Measurements from ENCODE around the gene SLC7A4.
"Not testable (repeated sequence)": the region's sequence is repeated elsewhere in the genome, so short reads cannot be mapped to it uniquely, and the experiment has no call there.

Gene SLC7A4

DNA sequence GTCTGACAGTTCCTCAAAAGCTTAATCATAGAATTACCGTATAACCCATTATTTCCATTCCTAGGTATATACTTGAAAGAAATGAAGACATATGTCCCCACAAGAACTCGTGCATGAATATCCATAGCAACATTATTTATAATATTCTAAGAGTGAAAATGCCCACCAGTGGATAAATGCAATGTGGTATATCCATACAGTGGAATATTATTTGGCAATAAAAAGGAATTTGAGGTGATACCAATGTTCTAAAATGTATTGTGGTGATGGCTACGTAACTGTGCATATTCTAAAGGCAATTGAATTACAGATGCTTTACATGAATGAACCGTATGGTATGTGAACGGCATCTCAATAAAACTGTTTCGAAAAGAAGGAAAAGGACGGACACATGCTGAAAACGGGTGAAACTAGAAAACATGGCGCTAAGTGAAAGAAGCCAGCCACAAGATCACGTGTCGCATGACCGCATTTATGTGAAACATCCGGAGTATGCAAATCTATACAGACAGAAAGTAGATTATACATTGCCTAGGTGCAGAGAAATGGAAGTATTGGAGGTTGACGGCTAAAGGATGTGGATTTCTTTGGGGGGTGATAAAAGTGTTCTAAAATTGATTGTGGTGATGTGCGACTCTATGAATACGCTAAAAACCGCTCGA, 29.4 kb upstream of the SLC7A4 start:
- not testable (repeated sequence) for DNase-seq

DNA sequence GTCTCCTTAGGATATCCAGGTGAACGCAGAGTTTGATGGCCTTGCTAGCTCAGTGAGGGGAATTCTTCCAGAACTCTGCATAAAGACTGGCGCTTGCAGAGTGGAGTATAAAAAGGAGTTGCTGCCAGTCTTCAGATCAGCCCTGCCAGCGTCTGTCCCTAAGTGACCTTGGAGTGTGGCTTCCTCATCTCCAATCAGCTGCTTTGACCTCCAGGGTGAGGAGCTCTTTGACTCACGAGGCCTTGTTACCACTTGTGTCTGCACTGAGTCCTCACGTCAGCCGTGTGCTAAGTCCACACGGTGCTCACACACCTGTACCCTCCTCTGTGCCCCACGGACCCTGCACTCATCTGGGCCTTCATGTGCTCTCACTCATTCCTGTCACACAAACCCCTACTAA, 28.0 kb upstream of the SLC7A4 start:
- DNase-seq, result not testable (repeated sequence)

DNA sequence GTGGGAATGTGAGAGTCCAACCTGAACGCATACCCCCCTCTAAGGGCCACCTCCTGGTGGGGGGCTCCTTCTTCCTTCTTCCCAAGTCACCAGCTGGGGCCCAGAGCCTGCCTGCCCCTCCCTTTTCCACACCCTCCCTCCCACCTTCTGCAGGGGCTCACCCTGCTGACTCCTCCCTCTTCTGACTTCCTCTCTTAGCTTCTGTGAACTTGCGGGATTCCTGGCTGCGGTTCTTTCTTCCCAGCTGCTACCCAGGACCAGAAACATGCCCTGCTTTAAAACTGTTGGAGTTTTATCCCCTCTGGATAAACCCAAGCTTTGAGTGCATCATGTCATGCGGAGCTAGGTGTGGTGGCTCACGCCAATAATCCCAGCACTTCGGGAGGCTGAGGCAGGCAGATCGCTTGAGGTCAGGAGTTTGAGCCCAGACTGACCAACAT, 23.5 kb upstream of the SLC7A4 start:
- DNase-seq, result no peak

DNA sequence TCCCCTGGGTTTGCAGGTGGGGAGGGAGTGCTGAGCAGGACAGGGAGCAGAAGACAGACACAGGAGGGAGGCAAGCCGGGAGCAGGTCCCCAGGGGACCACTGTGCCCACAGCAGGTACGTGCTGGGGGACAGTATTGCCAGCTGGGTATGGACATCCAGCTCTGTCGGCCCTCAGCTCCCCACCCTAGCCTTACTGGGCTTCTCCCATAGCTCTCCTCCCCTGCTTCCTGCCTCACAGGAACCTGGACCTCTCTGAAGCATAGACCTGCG, 23.1 kb upstream of the SLC7A4 start:
- no peak for DNase-seq

DNA sequence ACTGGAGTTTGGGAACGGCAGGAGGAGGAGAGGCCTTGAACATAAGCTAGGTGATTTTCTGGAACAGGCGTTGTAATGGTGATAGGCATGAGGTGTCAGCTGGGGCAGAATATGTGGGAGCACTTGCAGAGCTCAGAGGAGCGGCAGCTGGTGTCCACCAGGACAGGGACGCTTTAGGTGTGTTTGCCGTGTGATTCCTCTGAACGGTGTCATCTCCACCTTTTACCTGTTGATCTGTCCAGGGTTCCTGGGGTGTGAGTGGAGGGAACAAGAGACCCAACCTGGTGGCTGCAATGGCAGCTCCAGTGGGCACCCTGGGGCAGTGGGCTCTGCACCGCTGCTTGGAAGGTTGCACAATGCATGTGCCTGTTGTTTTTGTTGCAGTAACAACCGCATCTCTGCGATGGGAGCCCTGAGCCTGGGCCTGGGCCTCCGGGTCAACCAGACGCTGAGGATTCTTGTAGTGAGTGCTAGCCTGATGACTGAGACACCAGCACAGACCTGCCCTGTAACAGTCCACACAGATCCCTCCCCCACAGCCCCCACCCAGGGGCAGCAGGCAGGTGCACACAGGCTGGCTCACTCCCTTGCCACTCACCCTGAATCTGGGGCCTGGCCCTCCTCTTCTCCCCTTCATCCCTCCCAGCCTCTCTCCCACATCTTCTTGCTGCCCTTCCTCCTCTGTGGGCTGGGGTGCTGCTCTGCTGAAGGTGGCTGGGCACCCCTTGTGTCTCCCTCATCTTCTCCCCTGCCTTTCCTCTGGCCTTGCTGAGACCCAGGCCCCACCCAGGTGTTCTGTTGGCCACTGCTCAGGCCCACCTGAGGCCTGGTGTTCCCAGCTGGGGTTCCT, 22.6 kb upstream of the SLC7A4 start:
- no peak for DNase-seq

DNA sequence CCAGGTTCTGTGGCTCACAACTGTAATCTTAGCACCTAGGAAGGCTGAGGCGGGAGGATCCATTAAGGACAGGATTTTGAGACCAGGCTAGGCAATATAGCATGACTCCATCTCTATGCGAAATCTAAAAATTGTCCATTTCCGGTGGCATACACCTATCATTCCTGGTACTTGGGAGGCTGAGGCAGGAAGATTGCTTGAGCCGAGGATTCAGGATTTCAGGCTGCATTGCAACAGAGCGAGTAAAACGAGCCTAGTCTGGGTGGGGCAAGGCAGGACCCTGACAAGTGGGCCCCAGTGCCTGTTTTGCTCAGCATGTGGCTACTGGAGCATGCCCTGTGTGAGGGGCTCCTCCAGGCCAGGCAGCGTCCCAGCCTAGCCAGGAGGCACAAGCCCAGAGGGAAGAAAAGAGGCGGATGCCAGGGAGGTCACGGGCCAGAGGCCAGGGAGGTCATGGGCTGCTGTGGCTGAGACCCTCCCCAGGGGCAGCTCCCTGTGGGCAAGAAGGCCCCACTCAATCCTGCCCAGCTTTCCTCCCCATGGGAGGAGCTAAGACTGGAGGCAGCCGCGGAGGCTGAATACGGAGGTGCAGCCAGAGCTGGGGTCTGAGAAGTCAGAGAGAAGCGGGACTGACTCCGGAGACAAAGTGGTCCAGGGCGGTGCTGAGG, 21.8 kb upstream of the SLC7A4 start:
- DNase-seq, result no peak

DNA sequence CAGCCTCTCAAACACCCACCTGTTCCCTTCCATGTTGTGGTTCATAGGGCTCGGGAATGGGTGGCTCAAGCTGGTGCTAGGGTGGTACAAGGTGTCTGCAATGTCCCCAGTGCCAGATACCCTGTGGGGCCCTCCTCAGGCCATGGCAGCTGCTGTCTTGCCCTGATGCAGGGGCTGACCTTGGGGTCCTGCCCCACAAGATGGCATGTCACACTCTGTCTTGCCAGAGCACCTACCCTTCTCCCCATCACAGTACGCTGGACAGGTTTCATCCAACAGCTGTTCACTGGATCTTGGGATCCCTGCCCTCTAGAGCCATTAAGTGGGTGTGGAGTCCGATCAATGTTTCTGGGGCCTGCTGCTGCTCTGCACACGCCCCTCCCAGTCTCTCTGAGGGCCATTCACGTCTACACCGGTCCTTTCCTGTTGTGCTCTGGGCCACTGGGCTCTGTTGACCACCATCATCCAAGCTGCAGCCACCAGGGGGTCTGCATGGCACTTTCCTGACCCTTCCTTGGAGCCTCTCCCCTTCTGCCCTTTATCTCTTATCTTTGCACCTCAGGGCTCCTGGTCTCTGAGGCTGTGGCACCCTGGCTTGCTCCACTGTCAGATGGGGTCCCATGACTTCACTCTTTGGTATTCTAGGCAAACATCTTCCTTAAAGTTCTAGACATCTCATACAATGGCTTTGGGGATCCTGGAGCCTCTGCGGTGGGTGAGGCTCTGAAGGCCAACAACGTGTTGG, 20.5 kb upstream of the SLC7A4 start:
- DNase-seq, result no peak

DNA sequence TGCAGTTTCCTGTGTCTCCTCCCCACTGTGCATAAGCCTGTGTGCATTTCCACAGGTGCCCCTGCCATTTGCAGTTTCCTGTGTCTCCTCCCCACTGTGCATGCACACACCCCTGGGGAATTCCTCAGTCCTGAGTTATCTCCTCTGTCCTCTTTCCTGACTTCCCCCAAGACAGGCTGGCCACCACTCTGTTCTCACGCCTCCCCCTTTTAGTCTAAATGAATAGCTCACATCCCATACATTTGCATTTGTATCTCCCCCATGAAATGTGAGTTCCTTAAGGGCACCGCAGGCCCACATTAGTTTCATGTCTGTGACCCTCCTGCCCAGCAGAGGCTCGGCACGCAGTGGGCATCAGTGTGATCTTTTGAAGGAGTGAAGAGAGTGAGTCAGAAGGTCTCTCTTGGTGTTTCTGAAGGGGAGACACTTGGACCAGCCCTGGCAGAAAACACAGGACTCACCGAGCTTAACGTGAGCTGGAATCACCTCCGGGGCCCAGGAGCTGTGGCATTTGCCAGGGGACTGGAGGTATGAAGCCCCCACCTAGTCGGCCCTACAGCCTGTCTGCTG, 19.6 kb upstream of the SLC7A4 start:
- DNase-seq, result no peak

DNA sequence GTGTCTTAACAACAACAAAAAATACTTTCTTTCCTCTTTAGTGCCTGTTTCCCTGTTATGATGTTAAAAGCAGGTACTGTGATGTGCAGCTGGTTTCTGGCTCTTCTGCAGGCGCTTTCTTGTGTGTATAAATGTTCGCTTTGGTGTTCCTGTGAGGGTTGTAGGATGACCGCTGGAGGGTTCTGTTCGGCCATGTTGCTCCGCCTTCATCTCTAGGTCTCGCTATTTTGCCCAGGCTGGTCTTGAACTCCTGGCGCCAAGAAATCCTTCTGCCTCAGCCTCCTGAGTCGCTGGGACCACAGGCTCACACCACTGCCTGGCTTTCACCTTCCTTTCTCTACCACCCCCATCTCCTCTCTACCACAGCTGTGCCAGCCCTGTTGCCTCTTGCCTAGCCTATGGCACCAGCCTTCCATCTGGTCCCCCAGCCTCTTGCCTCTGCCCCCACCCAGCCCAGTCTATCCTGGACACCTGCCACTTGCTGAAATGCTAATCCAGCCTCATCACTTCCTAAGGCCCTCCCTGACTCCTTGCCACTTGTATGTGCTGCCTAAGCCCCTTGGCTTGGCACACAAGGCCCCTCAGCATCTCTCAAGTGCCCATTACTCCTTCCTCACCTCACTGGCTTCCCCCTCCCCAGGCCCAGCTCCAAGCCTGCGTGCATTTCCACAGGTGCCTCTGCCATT, 18.9 kb upstream of the SLC7A4 start:
- DNase-seq, result peak; percentile 61

DNA sequence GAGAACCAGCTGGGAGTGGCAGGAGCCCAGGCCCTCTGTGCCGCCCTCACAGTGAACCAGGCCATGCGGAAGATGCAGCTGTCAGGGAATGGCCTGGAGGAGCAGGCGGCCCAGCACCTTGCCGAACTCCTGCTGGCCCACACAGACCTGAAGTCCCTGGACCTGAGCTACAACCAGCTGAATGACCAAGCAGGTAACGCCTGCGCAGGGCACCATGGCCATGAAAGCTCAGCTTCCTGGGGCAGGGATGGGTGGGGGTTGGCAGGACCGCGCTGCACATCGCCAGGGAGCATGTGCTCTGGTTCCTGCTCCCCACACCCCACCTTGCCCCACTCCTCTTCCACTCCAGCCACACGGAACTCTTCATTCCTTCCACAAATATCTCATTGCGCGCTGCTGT, 16.6 kb upstream of the SLC7A4 start:
- not testable (repeated sequence) for DNase-seq

DNA sequence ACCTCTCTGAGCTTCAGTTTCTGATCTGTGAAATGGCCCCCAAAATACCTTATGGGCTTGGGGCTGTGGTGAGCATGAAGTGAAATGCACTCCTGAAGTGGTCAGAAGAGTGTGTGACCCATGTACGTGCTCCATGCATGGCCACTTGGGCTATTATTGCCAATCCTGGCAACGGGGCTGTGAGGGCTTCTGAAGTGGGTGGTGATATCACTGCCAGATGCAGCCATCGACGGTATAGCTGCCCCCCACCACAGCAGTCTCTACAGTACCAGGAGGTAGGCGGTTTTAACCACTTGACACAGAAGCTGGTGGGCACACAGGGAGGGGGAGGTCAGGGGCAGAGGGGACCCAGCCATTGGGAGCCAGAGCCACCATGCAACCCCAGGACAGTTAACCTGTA, 16.1 kb upstream of the SLC7A4 start:
- DNase-seq, result not testable (repeated sequence)

DNA sequence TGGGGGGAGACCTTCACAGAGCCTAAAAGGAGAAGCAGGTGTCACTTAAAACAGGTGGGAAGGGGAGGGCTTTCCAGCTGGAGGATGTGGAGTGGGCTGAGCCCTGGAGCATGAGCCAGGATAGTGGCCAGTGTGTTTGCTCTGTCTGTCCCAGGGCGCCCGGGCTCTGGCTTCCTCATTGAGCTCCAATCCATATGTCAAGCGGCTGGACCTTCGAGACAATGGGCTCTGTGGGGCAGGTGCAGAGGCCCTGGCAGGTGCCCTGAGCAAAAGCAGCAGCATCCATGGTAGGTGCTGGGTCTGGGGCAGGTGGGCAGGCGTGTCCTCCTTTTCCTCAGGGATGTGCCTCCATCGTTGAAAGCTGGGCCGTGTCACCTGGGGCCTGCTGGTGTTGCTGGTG, 15.4 kb upstream of the SLC7A4 start:
- DNase-seq, result no peak

DNA sequence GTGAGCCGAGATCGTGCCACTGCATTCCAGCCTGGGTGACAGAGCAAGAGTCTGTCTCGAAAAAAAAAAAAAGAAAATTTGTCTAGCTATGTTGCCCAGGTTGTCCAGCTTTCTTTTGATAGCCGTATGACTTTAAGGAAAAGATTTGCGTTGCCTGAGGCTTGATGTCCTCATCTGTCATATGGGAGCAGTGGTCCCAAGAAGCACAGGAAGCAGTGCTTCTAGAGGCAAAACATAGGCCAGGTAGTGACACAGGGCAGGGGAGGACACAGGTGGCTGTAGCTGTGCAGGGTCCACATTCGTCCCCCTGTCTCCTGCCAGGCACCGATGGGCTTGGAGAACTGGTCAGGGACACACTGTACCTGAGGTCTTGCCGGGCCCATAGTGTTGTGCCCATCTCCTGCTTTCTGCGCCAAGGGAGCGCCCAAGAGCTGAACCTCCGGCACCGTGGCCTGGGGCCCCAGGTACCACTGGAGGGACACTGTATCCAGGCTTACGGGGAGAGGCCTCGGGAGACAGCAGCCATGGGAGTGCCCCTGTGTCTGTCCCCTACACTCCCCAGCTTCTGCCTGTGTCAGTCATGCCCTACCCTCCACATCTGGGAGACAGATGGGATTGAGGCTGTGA, 14.8 kb upstream of the SLC7A4 start:
- DNase-seq, result no peak

DNA sequence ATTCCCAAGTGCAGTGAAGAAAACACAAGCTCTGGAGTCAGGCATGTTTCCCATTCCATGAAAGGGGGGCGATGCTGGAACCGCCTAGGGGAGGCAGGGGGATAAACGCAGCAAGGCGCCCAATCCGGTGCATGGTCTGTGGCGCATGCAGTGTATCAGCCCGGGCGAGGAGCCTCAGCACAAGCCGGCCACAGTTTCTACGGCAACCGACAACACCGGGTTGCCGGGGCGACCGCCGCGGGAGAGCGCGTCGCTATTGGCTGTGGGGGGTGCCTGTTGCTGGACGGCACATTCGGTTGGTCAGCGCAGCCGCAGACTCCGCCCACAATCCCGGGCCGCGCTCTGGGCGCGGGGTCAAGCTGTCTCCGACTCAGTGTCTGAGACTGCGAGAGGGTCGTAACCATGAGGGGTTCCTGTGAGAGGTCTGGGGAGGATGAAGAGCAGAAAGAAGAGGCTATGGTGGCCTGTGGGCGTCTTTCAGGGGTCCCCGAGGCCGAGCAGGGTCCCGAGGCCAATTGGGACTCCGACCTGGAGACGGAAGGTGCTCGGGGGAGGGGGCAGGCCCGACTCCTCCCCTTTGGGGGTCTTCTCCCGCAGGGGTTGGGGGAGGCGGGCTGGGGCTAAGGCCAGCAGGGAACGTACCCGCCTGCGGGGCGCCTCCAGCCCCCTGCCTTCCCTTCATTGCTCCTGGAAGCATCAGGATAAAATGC, 13.4 kb upstream of the SLC7A4 start, which contains the start of gene LRRC74B:
TSS of gene LRRC74B (plus strand) at position 362 of the 710 bp plus-strand sequence. CDS start at position 403, 41 bp downstream.
- DNase-seq, result peak; percentile 67

DNA sequence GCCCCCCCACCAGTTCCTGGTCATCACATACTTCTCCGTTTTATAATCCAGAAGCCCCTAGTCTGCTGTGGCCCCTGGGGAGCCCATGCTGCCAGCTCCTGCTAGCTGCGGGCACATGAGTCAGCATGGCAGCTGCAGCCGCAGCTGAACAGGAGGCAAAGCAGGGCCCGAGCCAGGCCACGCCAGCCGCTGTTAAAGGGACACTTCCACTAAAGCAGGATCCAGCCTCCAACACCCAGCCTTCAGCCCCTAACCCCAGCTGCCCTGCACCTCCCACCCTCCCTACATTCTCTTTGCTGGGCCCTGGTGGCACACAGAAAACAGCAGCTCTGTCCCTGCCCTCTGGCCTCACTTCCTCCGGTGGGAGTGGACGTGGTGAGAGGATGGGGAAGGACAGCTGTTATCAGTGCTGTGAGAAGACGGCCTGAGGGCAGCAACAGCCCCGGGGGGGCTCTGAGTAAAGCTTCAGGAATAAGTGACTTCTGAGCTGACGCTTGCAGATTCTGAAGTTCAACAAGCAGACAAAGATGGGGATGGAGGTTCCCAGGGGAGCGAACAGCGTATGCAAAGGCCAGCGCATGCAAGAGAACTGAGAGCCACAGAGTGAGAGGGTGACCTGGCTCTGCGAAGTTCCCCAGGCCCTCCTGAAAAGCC, 12.7 kb upstream of the SLC7A4 start:
- DNase-seq, result no peak

DNA sequence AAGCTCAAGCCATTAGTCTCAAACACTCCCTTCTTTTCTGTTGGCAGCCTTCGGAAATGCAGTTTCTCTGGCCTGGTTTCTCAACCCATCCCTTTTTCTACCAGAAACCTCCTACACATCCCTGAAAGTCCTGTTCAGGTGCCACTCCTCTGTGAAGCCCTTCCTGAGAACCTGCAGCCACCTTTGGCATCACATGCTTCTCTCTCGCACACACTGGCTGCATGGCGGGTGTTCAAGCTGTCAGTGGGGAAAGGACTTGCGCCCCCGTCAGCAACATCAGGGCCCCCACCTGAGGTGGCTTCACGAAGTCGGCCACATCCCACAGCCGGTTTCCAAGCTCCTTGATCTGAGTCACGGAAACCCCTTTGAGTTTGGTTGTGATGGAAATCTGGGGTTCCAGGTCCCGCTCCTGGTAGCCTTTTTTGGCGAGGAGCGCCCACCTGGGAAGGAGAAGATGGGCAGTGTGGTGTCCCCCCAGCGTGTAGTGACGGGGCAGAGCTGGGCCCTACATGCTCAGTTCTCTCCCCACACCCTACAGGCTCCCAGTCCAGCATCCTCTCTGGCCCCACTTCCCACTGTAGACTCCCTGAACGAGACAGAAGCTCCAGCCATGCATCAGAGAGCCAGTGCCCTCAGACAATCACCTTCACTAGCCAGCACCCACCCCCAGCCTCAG, 11.6 kb upstream of the SLC7A4 start:
- no peak for DNase-seq

DNA sequence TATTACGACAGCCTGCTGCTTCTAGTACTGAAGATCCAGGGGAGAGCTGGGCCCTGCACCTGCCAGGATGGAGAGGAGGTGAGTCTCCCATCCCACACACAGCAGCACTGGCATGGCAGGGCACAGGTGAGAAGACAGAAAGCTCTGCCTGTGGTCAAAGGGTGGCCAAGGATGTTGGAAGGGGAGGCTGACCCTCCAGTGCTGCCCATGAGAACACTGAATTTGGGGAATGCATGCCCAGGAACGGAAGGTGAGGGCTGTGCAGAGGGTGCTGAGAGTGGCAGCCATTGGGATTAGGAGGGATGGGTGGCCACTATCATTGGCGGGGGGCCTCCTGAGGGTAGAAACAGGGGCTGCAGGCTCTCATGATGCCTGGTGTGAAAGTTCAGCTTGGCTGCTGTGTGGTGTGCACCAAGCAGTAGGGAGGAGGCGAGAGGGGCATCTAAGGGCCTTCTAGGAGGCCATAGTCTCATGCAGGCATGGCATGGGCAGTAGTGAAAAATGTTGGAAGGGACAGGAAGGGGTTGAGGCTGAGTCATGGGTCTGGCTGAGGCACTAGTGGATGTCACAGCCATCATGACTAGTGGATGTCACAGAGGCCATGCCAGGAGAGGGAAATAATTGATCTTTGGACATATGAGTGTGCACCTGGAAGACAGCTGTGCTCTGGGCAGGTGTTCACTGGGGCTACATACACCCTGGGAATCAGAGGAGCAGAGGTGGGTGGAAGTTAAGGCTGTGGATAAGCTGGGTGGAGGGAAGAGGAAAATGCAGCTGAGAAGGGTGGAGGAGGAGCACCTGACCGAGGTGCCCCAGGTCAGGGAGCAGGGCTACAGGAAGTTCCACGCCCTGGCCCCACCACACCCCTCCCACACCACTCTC, 10.9 kb upstream of the SLC7A4 start:
- DNase-seq, result no peak

DNA sequence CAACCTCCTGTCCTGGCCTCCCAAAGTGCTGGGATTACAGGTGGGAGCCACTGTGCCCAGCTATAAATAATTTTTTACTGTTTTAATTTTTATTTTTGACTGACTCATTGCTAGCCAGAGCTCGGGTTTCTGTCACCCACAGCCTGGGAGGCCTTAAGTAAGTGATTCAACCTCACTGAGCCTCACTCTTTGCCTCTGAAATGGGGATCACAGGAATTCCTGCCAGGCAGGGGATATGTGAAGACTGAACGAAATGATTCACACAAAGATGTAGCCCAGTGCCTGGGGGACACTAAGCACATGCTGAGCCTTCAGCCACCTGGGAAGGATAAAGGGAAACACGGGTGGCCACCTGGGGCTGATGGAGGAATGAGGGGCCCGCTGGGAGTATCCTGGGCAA, 9.6 kb upstream of the SLC7A4 start:
- DNase-seq, result no peak

DNA sequence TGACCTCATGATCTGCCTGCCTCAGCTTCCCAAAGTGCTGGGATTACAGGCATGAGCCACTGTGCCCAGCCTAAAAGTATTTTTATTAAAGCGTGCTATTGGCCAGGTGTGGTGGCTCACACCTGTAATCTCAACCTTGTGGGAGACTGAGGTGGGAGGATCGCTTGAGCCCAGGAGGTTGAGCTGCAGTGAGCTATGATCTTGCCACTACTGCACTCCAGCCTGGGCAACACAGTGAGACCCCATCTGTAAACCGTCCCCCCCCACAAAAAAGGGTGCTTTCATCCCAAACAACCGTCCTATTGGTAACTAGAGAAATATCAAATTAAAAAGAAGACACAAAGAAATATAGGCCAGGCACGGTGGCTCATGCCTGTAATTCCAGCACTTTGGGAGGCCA, 6.8 kb upstream of the SLC7A4 start:
- DNase-seq, result not testable (repeated sequence)

Measured in NCI-H1694 treated with DMSO at 0.1 percent for 48 hours (cell line).